Small intestine (tissue), 7 donors: Measurements from ENCODE around the gene NAE1. TPM values are rescaled to one million over a fixed set of nuclear protein-coding genes. Genes with fewer than 3 reads are reported as not detected.

ENCODE experiments used
- DNase-seq, 2 donors: peaks; one replicate each; pipeline versions ENCODE4 v3.0.0 to v3.0.0-alpha.2; 2013
- FAIRE-seq: peaks from 2 replicates; lab custom pipeline; 2012; peaks lifted over from hg19 to GRCh38; lab: Jason Lieb, UNC
- H3K27ac ChIP-seq, 3 donors: one replicate each; pipeline ENCODE4 v1.5.1; 2013; ENCODE audit warnings: low read length in 2 of 3, mild to moderate bottlenecking in 2 of 3, control low read depth in 1 of 3, inconsistent platforms in 1 of 3, low read depth in 1 of 3, moderate library complexity in 1 of 3
- H3K27me3 ChIP-seq, 3 donors: one replicate each; pipeline ENCODE4 v1.6.1; 2013; ENCODE audit warnings: low read length in 3 of 3, inconsistent platforms in 1 of 3; ENCODE audit not compliant: control insufficient read depth in 3 of 3, insufficient read depth in 3 of 3
- H3K36me3 ChIP-seq, 3 donors: one replicate each; pipeline ENCODE4 v1.6.1; 2013; ENCODE audit warnings: low read length in 3 of 3, inconsistent platforms in 1 of 3, low read depth in 1 of 3, mild to moderate bottlenecking in 1 of 3, moderate library complexity in 1 of 3; ENCODE audit not compliant: control insufficient read depth in 3 of 3, insufficient read depth in 2 of 3
- H3K4me1 ChIP-seq, 3 donors: one replicate each; pipeline ENCODE4 v1.6.1; 2013; ENCODE audit warnings: low read length in 2 of 3, inconsistent platforms in 1 of 3, low read depth in 1 of 3, mild to moderate bottlenecking in 1 of 3, moderate library complexity in 1 of 3; ENCODE audit not compliant: control insufficient read depth in 3 of 3, insufficient read depth in 2 of 3
- H3K4me3 ChIP-seq, 3 donors: one replicate each; pipeline ENCODE4 v1.5.1; 2013; ENCODE audit warnings: low read length in 3 of 3, control low read depth in 1 of 3, inconsistent platforms in 1 of 3, low read depth in 1 of 3, mild to moderate bottlenecking in 1 of 3, moderate library complexity in 1 of 3
- H3K9me3 ChIP-seq, 2 donors: one replicate each; pipeline ENCODE4 v1.6.1; 2013; ENCODE audit warnings: low read depth in 1 of 2, low read length in 1 of 2; ENCODE audit not compliant: control insufficient read depth in 2 of 2, insufficient read depth in 1 of 2
- WGBS, 3 donors: extraction: QIAGEN DNeasy Blood & Tissue Kit; methylation state at CpG; one replicate each; pipeline ENCODE4 v1.1.7; 2013; 5-methylcytosine and 5-hydroxymethylcytosine counted together
- polyA plus RNA-seq, 4 donors: library from polyadenylated mRNA; stranded (reverse) in 3 of 4; unstranded in 1 of 4; fragments of 200-250 nt in 3 of 4; fragments of 120-200 nt in 1 of 4; gene quantifications; one replicate each; pipeline versions ENCODE4 v1.2.1 to v1.2.3, GENCODE V29; 2013
- donor health status: healthy with polysubstance abuse.
- donor health status: control.
- donor health status: control.
- donor health status: Bipolar disorder and iron deficiency.
- donor health status: healthy.

Gene NAE1
- polyA plus RNA-seq, 4 donors, result 39.4 to 60.9 (median 47.1) TPM

DNA sequence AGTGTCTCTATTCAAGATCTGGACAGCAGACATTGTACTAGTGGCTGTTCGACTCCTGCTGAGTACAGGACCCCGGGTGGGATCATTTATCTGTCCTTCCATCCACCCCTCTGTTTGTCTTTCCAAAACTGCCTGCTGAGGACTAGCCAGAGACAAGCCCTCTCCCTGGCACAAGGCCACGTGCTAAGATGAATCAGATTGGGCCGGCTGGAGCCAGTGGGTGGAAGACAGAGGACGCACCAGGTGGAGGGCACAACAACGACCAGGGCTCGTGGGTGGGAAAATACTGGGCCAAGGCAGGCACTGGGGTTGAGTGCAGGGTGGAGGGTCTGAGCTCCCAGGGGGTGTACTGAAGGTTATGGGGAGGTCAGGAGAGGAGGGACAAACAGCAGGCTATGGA is 12.0 kb upstream of the NAE1 start:
- DNase-seq (no peak), FAIRE-seq (no peak)
- peaks cover 0 to 26% (median 10%) of the 10 kb centered on the region in 3 donors for H3K27me3 ChIP-seq
- 48 to 69% (median 55%) methylated on average over 7 of the region's 7 CpGs for WGBS, 3 donors
- H3K4me1 ChIP-seq, result peaks cover 0 to 5% (median 0%) of the 10 kb centered on the region in 3 donors
- H3K9me3 ChIP-seq, result no peaks in the 10 kb centered on the region
- no peak overlapping the region for H3K27ac ChIP-seq
- H3K4me3 ChIP-seq, result no peak overlapping the region
- H3K36me3 ChIP-seq, result no peaks in the 10 kb centered on the region

DNA sequence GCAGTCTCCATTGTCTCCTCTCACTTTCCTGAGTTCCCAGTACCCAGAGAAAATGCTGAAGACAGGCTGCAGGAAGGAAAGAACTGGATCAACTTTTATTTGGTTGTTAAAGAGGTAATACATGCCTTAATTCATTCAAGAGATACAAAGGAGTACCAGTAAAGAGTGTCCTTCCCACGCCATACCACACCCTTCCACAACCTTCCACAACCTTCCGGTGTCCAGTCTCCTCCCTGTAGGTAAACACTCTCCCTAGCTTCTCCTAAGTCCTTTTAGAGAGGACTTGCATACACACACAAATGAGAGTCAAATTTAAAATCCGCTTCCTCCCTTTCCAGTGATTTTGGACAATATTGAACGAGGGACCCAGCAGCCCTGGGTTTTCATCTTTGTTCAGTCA is 10.6 kb upstream of the NAE1 start:
- WGBS, 3 donors, result 85 to 88% (median 88%) methylated on average over 4 of the region's 4 CpGs
- Histone ChIP-seq H3K9me3 (no peaks in the 10 kb centered on the region), H3K4me1 (no peaks in the 10 kb centered on the region), H3K27me3 (peaks cover 0 to 21% (median 7%) of the 10 kb centered on the region in 3 donors), H3K4me3 (no peak overlapping the region), H3K27ac (no peak overlapping the region), H3K36me3 (no peaks in the 10 kb centered on the region)
- no peak for FAIRE-seq
- no peak for DNase-seq

- Histone ChIP-seq H3K9me3 (no peaks in the 10 kb centered on the region), H3K27ac (no peak overlapping the region), H3K4me3 (no peak overlapping the region), H3K4me1 (no peaks in the 10 kb centered on the region), H3K36me3 (no peaks in the 10 kb centered on the region), H3K27me3 (peaks cover 0 to 20% (median 5%) of the 10 kb centered on the region in 3 donors)
- WGBS, 3 donors, result 58 to 63% (median 62%) methylated on average over 3 of the region's 3 CpGs
- FAIRE-seq (no peak), DNase-seq (no peak)
These were observed 10.1 kb upstream of the NAE1 start for GRCh38 chr16:66840883-66841282.

- Histone ChIP-seq H3K27ac (no peak overlapping the region), H3K4me1 (peaks cover under 1 to 3% (median 2%) of the 10 kb centered on the region in 3 donors), H3K9me3 (no peaks in the 10 kb centered on the region), H3K36me3 (no peaks in the 10 kb centered on the region), H3K27me3 (no peaks in the 10 kb centered on the region), H3K4me3 (no peak overlapping the region)
- FAIRE-seq (no peak), DNase-seq (no peak)
- 78 to 88% (median 84%) methylated on average over 5 of the region's 5 CpGs for WGBS, 3 donors
These were observed 4.0 kb upstream of the NAE1 start for GRCh38 chr16:66834746-66835145.

- Histone ChIP-seq H3K36me3 (peaks cover 0 to 10% (median under 1%) of the 10 kb centered on the region in 3 donors), H3K4me3 (no peak overlapping the region), H3K9me3 (no peaks in the 10 kb centered on the region), H3K4me1 (peaks cover 2 to 5% (median 4%) of the 10 kb centered on the region in 3 donors), H3K27me3 (no peaks in the 10 kb centered on the region), H3K27ac (no peak overlapping the region)
- 66 to 77% (median 76%) methylated on average over 7 of the region's 7 CpGs for WGBS, 3 donors
- DNase-seq (no peak), FAIRE-seq (no peak)
These were observed 2.0 kb upstream of the NAE1 start for GRCh38 chr16:66832661-66833305.

DNA sequence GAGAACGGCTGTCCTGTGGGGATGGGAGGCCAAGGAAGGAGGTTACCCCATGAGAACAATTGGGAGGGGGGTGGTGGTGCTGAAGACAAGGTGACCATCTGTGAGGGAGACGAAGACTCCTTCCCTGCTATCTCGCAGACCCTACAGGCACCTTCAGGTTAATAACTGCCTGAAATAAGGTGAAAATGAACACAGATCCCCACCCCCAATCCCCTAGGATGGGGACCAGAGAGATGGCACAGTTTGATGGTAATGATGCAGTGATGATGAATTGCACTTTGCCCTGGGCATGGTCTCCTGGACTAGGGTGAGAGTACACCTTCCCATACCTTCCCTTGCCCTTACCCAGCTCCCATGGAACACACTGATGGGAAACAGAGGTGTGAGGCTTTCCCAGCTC is 1.4 kb upstream of the NAE1 start:
- Histone ChIP-seq H3K27ac (no peak overlapping the region), H3K27me3 (no peaks in the 10 kb centered on the region), H3K4me1 (peaks cover 2 to 5% (median 4%) of the 10 kb centered on the region in 3 donors), H3K9me3 (no peaks in the 10 kb centered on the region), H3K36me3 (peaks cover 0 to 11% (median 2%) of the 10 kb centered on the region in 3 donors), H3K4me3 (no peak overlapping the region)
- FAIRE-seq (no peak), DNase-seq (peak in 1 of 2 donors; percentile 39)
- 84 to 87% (median 85%) methylated on average over 3 of the region's 3 CpGs for WGBS, 3 donors

GRCh38 chr16:66824006-66824405 is 6.8 kb downstream of the NAE1 start:
- H3K9me3 ChIP-seq, result no peaks in the 10 kb centered on the region
- H3K4me3 ChIP-seq, result no peak overlapping the region
- no peak overlapping the region for H3K27ac ChIP-seq
- WGBS, 3 donors, result 92 to 96% (median 95%) methylated on average over 4 of the region's 4 CpGs
- DNase-seq (no peak), FAIRE-seq (no peak)
- no peaks in the 10 kb centered on the region for H3K4me1 ChIP-seq
- H3K36me3 ChIP-seq, result peaks cover 0 to 37% (median 13%) of the 10 kb centered on the region in 3 donors
- H3K27me3 ChIP-seq, result no peaks in the 10 kb centered on the region

DNA sequence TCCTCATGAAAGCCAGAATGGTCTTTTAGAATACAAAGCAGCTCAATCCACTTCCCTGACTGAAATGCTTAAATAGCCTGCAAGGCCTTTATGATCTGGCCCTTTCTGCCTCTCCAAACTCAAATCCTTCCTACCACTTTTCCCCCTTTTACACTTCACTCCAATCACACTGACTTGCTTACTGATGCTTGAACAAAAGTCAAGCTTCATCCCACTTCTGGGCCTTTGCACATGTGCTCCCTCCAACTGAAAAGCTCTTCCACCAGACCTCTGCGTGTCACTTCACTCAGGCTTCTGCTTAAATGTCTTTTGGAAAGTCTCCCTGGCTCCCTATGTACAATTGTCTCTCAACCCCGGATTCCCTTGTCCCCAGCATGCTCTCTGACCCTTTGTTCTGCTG is 16.0 kb downstream of the NAE1 start:
- Histone ChIP-seq H3K27ac (no peak overlapping the region), H3K36me3 (peaks cover 8 to 32% (median 10%) of the 10 kb centered on the region in 3 donors), H3K27me3 (no peaks in the 10 kb centered on the region), H3K4me3 (no peak overlapping the region), H3K9me3 (no peaks in the 10 kb centered on the region), H3K4me1 (no peaks in the 10 kb centered on the region)
- FAIRE-seq, result no peak
- WGBS, 3 donors, result 72 to 94% (median 88%) methylated on average over 2 of the region's 2 CpGs
- no peak for DNase-seq

DNA sequence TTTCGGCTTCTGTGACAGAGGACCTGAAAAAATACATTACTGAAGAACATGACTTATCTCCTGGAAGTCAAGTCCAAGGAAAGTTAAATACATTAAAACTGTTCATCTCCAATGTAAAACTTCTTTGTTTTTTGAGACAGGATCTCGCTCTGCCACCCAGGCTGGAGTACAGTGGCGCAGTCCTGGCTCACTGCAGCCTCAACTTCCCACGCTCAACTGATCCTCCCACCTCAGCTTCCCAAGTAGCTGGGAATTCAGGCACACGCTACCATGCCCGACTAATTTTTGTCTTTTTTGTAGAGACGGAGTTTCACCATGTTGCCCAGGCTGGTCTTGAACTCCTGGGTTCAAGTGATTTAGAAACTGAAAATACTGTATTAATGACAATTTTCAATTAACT is 19.7 kb downstream of the NAE1 start:
- FAIRE-seq, result no peak
- H3K36me3 ChIP-seq, result peaks cover 6 to 41% (median 9%) of the 10 kb centered on the region in 3 donors
- WGBS, 3 donors, result 97 to 99% (median 97%) methylated on average over 7 of the region's 7 CpGs

More for the DNA sequence above, 19.7 kb downstream of the NAE1 start:
- Histone ChIP-seq H3K4me1 (no peaks in the 10 kb centered on the region), H3K27ac (no peak overlapping the region), H3K27me3 (no peaks in the 10 kb centered on the region), H3K4me3 (no peak overlapping the region), H3K9me3 (no peaks in the 10 kb centered on the region)
- DNase-seq, result no peak
